ENCODE measurements around the gene HYCC2.
A peak's percentile ranks its signal among the peaks of the same experiment; 100 is the strongest.
"Not testable (repeated sequence)": the region's sequence is repeated elsewhere in the genome, so short reads cannot be mapped to it uniquely, and the experiment has no call there.

The HYCC2 gene

DNA sequence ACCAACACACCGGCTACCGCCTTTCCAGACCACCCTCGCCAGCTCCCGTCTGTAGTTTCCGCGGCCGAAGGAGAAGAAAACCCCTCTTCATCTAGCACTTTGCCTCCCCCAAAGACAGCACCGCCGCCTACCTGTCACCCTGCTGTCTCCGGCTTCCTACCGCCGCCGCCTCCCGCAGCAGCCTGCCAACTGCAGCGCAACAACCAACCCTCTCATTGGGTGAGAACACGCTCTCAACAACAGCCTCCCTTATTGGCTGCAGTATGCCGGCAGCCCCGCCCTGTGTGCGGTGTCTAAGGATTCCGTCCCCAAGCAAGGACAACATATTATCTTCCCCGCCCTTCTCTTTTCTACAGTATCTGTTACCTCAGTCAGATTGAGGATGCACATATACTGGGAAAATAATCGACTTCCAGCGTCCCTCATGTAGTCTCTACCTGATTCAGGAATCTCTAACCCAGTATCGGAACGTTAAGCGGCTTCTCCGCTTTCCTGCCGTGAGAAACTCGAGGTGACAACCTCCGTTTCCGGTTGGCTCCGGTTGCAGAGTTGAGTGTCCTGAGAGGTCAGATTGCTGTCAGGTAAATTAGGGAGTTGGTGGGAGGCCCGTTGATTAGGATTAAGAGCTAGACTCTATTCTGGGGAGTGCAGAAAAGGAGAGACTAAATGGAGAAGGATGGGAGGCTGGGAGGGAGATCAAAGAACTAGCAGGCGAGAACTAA lies at the start of gene HYCC2, which contains the start of gene NDUFB3:
Gene HYCC2 (minus strand): TSS at position 193 of the 722 bp plus-strand sequence. CDS start 47,662 bp downstream, outside the sequence.
Gene NDUFB3 (plus strand): TSS at position 523 of the 722 bp plus-strand sequence. CDS start 6,882 bp downstream, outside the sequence.
- DNase-seq (ENCODE audit: low spot score): peak; percentile 96

DNA sequence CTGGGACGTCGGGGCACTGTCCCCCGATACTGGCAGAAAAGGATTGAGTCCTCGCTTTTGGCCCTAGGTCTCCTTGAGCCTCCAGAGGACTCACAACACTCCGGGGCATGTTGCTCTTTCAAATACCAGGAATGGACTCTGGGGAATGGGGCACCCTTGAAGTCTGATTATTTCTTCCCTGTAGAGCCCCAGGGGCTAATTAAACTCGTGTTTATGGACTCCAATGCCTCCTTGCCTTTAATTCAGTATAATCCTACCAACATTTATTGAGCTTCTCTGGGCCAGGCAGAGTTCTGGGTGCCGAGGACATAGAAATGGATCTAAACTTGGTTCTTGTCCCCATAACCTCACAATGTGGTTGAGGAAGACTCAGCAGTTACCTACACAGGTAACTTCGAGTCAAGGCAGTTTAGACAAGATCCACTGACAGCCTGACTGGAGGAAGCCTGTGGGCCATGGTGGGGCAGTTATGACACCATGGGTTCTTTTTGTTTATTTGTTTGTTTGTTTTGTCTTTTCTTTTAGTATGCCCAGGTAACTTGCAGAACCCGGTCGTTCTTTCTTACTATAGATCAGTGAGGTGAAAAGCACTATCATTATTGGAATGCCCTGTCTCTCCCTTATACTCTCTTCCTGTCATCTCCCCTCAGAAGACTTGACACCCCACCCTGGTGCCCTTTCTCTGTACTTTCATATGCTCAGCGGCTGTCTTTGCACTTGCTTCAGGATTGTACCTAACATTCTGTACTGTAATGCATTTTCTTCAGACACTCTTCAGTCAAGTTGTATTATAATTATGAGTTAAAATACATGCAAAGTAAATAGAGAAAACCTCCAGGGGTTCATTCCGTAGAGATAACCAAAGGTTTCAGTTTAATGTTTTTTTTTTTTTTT lies 47.7 kb upstream of the HYCC2 start:
- no peak for DNase-seq (ENCODE audit: low spot score)

DNA sequence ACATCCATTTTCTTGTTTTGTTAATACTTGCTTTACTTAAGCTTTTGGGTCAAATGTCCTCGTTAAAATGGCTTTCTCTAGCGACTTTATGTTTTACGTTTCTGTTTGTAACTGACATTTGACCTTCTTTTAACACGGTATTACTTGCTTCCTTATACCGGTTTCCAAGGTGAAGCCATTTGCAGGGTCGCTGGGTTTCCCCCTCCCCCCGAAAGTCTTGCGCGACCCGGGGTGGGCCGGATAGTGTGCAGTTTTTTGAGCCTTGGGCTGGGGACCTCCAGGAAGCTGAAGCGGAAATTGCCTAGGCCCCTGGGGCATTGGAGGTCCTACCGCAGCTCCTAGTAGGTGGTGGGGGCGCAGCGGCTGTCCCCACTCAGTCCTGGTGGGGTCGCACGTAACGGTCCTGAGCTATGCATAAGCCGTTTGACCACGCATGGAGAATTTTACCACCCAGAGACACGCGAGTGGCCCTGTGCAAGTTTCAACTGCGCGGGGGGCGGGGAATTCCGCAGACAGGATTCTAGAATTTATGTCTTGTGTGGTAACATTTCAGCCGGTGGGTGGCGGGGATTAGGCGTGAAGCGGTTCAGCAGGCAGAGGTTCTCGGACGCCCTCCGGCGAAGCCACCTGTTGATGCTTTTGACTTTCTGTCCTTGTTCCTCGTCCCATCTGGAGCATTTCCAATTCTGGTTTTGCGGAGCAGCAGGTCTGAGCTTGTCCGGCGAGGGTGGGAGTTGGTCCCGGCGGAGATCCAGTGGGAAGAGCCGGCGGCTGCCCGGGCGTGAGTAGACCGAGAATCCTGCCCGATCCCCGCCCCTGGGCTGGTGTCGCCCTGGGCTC lies 46.9 kb upstream of the HYCC2 start:
- peak; percentile 90 for DNase-seq (ENCODE audit: low spot score)

DNA sequence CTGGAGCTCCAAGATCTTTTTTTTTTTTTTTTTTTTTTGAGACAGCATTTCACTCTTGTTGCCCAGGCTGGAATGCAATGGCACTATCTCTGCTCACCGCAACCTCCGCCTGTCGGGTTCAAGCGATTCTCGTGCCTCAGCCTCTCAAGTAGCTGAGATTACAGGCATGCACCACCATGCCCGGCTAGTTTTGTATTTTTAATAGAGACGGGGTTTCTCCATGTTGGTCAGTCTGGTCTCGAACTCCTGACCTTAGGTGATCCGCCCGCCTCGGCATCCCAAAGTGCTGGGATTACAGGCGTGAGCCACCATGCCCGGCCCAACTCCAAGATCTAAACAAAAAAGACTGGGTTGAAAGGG lies 46.2 kb upstream of the HYCC2 start:
- not testable (repeated sequence) for DNase-seq (ENCODE audit: low spot score)

DNA sequence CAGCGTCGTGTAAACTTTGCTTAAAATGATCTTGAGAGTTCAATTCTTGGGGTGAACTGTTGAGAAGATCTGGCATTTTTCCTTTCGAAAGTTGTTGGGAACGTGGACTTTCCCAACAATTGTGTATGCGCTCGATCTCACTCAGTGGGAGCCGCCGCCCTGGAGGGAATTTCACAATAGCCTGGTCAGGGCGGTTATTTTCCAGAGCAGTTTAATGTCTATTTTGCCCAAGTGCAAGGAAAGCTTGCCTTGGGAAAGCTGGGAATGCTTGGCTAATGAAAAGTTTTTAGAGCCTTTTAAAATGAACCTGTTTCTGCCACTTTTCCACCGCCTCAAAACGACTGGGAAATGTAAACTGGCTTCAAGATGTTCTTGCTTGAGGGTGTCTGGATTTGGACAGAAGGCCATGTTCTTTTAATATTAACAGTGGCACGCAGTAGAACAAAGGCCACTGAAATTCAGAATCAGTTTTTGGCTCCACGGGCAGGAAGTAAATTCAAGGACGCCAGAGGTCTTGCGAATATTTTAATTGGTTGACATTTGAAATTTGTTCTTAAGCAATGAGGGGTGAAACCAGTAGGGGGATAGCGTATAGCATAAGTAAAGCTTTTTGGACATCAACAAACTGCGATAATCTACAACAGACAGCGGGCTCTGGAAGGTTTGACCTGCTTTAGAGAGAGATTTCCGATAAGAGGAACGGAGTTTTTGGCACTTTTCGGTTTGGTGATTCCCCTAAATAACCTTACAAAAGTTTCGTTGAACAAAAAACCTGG lies 45.7 kb upstream of the HYCC2 start:
- peak; percentile 81 for DNase-seq (ENCODE audit: low spot score)

DNA sequence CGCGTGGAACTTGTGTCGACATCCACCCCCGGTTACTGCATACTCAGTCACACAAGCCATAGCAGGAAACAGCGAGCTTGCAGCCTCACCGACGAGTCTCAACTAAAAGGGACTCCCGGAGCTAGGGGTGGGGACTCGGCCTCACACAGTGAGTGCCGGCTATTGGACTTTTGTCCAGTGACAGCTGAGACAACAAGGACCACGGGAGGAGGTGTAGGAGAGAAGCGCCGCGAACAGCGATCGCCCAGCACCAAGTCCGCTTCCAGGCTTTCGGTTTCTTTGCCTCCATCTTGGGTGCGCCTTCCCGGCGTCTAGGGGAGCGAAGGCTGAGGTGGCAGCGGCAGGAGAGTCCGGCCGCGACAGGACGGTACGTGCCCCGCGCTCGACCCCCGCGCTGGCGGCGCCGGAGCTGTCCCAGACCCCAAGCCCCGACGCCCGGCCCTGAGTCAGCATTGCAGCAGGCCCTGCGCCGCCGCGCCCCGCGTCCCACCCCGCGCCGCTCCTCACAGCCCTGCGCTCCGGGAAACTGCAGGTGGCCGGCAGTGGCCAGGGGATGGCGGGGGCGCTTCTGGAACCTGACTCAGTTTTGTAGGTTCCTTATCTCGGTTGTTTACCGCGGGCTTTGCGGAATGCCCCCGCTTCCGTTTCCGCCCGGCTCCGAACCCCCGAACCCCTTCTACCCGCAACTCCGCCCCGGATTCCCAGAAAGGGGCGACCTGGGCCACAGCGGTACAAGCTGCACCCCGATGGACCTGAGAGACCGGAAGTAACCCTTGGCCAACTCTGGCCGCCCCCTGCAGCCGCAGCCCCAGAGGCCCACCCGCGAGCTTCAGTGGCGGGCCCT lies 44.9 kb upstream of the HYCC2 start, which contains the start of gene CFLAR:
Gene CFLAR (plus strand): TSS at position 50 of the 844 bp plus-strand sequence. CDS start 13,702 bp downstream, outside the sequence.
- peak; percentile 89 for DNase-seq (ENCODE audit: low spot score)

DNA sequence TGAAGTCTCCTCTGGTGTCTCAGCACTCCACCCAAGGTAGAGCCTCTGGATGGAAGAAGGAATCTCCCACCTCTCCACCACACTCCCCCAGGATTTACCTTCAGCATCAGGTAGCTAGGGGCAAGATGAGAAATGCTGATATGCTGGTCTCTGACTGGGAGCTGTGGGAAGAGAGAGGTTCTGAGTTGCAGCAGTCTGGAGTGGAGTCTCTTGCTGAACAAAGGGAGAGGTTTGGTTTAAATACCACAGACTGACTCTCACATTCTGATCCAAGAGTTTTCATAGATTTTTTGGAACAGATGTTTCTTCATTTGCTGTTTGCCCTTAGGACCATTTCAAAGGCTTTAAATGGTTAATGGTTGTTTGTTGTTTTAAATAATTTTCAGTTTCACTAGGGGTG lies 43.4 kb upstream of the HYCC2 start:
- DNase-seq (ENCODE audit: low spot score): no peak

DNA sequence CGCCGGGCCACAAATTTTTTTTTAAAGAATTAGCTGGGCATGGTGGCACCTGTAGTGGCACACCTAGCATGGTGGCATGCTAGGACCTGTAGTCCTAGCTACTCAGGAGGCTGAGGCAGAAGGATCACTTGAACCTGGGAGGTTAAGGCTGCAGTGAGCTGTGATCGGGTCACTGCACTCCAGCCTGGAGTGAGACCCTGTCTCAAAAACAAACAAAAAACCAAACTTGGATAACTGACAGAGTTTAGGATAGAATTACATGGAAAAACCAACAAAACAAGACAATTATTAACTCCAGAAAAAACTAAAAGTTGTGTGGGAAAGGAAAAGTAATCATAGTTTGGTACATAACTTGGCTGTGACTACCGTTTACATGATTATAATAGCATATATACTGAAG lies 42.9 kb upstream of the HYCC2 start:
- DNase-seq (ENCODE audit: low spot score): no peak

DNA sequence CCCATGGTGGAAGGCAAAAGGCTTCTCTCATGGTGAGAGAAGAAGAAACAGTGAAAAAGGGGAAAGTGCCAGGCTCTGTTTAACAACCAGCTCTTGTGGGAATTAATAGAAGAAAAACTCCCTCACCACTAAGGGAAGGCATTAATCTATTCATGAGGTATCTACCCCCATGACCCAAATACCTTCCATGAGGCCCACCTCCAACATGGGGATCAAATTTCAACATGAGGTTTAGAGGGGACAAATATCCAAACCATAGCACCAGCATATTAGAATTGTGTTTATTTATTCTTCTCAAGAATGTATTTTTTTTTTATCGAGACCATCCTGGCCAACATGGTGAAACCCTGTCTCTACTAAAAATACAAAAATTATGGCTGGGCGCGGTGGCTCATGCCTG lies 39.6 kb upstream of the HYCC2 start:
- no peak for DNase-seq (ENCODE audit: low spot score)

DNA sequence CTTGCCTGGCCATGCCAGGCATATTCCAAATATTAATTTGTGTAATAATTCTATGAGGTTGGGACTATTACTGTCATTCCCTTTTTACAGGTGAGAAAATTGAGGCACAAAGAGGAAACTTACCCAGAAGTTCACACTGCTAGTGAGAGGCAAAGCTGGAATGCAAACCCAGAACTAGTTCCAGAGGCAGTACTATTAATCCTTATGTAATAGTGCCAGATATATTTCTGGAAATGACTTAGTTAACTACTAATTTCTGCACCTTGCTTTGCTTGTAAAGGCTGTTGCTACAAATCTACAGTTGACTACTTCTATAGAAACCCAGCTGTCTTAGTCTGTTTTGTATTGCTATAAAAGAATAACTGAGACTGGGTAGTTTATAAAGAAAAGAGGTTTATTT lies 39.1 kb upstream of the HYCC2 start:
- DNase-seq (ENCODE audit: low spot score): no peak

DNA sequence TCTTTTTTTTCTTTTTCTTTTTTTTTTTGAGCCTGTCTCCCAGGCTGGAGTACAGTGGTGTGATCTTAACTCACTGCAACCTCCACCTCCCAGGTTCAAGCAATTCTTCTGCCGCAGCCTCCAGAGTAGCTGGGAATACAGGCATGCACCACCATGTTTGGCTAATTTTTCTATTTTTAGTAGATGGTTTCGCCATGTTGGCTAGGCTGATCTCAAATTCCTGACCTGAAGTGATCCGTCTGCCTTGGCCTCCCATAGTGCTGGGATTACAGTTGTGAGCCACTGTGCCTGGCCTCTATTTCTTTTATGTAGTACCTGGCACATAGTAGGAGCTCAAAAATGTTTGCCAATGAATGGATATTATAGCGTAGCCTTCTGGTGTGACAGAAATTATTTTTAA lies 37.7 kb upstream of the HYCC2 start:
- no peak for DNase-seq (ENCODE audit: low spot score)

DNA sequence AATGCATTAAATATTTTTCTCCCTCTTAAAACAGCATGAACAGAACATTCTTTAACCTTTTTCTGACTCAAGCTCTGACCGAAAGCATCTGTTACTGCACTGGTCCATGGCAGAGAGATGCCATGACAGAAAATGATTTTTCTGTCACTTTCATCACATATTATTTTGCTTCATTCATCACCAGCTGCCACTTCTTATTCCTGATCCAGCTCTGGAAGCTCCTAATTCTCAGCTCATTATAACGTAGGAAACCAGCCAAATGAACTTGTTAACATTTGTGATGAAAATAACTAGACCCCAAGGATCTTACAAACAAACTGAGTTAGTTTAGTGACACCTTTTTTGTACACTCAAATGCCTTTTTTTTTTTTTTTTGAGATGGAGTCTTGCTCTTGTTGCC lies 36.9 kb upstream of the HYCC2 start:
- no peak for DNase-seq (ENCODE audit: low spot score)

DNA sequence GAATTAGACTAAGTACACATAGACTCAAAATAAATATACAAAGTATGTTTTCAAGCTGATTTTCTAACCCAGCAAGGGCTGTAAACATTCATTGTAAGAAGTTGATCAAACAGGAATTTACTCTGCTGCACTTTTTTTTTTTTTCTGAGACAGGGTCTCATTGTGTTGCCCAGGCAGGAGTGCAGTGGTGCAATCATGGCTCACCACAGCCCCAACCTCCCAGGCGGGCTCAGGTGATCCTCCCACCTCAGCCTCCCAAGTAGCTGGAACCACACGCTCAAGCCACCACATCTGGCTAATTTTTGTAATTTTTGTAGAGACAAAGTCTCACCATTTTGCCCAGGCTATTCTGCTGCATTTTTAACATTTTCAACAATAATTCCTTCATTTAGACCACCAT lies 36.2 kb upstream of the HYCC2 start:
- DNase-seq (ENCODE audit: low spot score): no peak

DNA sequence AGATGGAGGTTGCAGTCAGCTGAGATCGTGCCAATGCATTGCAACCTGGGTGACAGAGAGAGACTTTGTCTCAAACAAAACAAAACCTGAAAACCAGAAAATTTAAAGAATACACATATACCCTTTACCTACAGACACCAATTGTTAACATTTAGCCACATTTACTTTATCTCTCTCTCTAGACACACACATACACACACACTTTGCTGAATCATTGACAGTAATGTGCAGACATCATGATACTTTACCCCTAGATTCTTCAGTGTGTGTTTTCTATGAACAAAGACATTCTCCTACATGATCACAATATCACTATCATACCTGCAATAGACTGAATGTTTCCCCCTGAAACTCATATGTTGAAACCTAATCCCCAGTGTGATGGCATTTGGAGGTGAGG lies 34.3 kb upstream of the HYCC2 start:
- no peak for DNase-seq (ENCODE audit: low spot score)

DNA sequence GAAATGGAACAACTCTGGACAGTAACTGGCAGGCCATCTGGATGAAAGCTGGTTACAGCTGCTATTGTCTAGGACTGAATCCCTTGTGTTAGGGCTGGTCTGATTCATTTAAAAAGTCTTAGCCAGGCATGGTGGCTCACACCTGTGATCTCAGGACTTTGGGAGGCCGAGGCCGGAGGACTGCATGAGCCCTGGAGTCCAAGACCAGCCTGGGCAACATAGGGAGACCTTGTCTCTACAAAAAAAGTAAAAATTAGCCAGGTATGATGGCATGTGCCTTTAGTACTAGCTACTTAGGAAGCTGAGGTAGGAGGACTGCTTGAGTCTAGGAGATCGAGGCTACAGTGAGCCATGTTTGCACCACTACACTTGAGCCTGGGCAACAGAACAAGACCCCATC lies 29.0 kb upstream of the HYCC2 start:
- DNase-seq (ENCODE audit: low spot score): no peak

DNA sequence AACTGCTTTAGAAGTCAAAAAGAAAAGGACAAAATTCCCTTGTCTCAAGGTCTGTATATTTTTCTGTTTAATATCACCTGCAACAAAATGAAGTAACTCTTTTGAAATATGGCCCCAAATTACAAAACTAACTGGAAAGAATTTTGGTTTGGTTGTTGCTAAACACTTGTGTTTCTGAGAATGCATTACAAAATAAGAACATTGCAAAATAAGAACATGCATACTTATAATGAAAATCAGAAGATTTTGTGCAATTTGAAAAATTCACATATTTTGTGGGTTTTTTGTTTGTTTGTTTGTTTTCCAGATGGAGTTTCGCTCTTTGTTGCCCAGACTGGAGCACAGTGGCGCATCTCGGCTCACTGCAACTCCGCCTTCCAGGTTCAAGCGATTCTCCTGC lies 22.1 kb upstream of the HYCC2 start:
- no peak for DNase-seq (ENCODE audit: low spot score)

DNA sequence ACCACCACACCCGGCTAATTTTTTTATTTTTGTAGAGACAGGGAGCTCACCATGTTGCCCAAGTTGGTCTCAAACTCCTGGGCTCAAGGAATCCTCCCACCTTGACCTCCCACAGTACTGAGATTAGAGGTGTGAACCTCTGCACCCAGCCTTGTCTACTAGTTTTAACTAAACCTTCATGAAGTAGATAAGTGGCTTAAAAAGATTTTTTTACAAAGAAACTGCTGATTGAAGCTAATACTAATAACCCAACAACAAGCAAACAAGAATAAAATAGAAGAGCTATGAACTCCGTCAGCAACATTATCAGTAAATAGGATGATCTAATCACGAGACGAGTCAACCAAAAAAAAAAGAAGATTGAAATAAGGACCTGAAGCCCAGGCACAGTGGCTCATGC lies 19.1 kb upstream of the HYCC2 start:
- no peak for DNase-seq (ENCODE audit: low spot score)

DNA sequence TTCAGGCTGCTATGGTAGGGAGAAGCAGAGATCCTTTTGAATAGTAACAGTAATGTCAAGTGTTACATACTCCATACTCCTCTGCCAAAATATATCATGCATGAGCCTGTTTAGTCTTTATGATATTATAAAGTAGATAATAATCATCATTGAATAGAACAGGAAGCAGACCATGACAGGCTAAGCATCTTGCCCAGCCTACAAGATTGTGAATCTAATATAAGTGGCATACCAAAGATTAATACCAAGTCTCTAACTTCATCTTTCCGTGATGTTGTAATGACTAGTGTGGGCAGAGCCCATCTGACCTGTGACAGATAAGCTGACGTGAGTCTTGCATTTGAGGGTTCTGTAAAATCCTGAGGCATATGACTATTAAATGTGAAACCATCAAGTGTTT lies 13.4 kb upstream of the HYCC2 start:
- DNase-seq (ENCODE audit: low spot score): no peak

DNA sequence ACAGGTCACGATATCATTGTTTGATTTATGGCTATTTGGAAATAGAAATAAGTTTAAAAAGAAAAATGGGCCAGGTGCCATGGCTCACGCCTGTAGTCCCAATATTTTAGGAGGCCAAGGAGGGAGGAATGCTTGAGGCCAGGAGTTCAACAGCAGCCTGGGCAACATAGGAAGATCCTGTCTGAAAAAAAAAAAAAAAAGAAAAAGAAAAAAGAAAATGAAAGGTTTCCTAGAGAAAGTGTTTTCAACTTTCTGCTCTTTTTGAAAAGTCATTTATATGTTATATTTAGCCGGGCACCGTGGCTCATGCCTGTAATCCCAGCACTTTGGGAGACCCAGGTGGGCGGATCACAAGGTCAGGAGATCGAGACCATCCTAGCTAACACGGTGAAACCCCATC lies 3.5 kb upstream of the HYCC2 start:
- no peak for DNase-seq (ENCODE audit: low spot score)

DNA sequence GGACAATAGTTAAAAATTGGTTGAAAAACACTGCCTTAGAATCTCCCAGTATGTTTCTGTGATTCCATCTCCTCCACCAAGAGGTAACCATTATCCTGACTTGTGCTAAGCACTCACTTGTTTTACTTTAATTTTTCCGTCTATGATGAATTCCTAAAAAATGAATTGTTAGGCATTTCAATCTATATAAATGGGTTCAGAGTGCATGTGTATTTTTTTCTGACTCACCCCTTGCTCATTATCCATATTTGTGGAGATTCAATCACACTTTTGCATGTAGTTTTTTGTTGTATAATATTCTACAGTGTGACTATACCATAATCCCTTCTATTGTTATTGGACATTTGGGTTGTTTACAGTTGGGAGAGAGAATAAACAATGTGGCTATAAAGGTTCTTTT lies 1.6 kb upstream of the HYCC2 start:
- no peak for DNase-seq (ENCODE audit: low spot score)

DNA sequence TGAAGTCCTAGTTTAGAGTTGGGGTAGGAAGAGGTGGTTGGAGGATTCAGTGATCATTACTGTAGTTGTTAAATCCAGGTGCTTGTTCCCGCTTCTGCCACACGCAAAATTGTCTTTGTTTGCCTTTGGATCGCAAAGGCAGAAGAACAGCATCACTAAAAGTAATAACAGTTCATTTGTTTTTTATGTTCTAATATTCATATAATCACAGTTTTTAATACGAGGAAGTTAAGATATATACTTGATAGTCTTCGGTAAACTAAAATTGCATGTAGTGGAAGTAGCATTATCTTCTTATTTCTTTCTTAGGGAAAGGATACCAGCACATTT lies 695 bp upstream of the HYCC2 start:
- DNase-seq (ENCODE audit: low spot score): peak; percentile 3

Data from activated CD4-positive, alpha-beta T cell treated with anti-CD3 and anti-CD28 coated beads, Interleukin-2, Interleukin-4, amounts not matched to agents 100 ng/mL and 50 ng/mL, durations not matched to agents 16 hours and 8 hours (primary cell).